CD4-positive, alpha-beta memory T cell (primary cell): Measurements from ENCODE around the gene ZNF689. TPM values are rescaled to one million over a fixed set of nuclear protein-coding genes. Genes with fewer than 3 reads are reported as not detected.
A peak's percentile ranks its signal among the peaks of the same experiment; 100 is the strongest.

ENCODE experiments used
- CTCF ChIA-PET: fragments of 350-600 bp; sonication (Branson Sonifier 250); formaldehyde crosslinking; loops from one replicate; lab custom pipeline; 2021; ENCODE audit warnings: inconsistent platforms; ENCODE audit not compliant: partially characterized antibody; lab: Charles Lee
- POLR2A ChIA-PET: fragments of 350-600 bp; sonication (Branson Sonifier 250); formaldehyde crosslinking; loops from one replicate; lab custom pipeline; 2021; ENCODE audit not compliant: partially characterized antibody; lab: Charles Lee
- DNase-seq, 5 donors: peaks; one replicate each; pipeline versions ENCODE4 v3.0.0 to v3.0.0-alpha.2; 2020 to 2022; ENCODE audit warnings: mixed read lengths in 1 of 5
- H3K27ac ChIP-seq: one replicate; pipeline ENCODE4 v1.7.0; 2013; ENCODE audit warnings: low read depth, low read length
- H3K27me3 ChIP-seq: 2 replicates; pipeline ENCODE4 v1.7.0; 2013; ENCODE audit warnings: mild to moderate bottlenecking, low read length, moderate library complexity; ENCODE audit not compliant: insufficient read depth
- H3K36me3 ChIP-seq: 2 replicates; pipeline ENCODE4 v1.7.0; 2013; ENCODE audit warnings: mild to moderate bottlenecking, low read length, moderate library complexity; ENCODE audit not compliant: insufficient read depth
- H3K4me1 ChIP-seq: 2 replicates; pipeline ENCODE4 v1.7.0; 2013; ENCODE audit warnings: mild to moderate bottlenecking, low read length, moderate library complexity; ENCODE audit not compliant: insufficient read depth
- H3K4me3 ChIP-seq, 2 donors: one replicate each; pipeline ENCODE4 v1.7.0; 2013; ENCODE audit warnings: low read length in 2 of 2, mild to moderate bottlenecking in 1 of 2
- H3K9me3 ChIP-seq, 2 donors: one replicate each; pipeline ENCODE4 v1.7.0; 2013; ENCODE audit warnings: low read length in 2 of 2, control low read depth in 1 of 2; ENCODE audit not compliant: control insufficient read depth in 1 of 2
- H3K27ac Mint-ChIP-seq, 7 donors: one replicate each; pipeline ENCODE4 v1.8.0; 2020 to 2021; ENCODE audit warnings: mixed read lengths in 7 of 7, mild to moderate bottlenecking in 6 of 7, inconsistent platforms in 3 of 7, moderate library complexity in 3 of 7
- H3K27me3 Mint-ChIP-seq, 2 donors: one replicate each; pipeline ENCODE4 v1.8.0; 2020 to 2021; ENCODE audit warnings: mixed read lengths in 2 of 2
- H3K36me3 Mint-ChIP-seq, 2 donors: one replicate each; pipeline ENCODE4 v1.8.0; 2020 to 2021; ENCODE audit warnings: mixed read lengths in 2 of 2, inconsistent platforms in 1 of 2, mild to moderate bottlenecking in 1 of 2
- H3K4me1 Mint-ChIP-seq, 4 donors: one replicate each; pipeline ENCODE4 v1.8.0; 2020 to 2021; ENCODE audit warnings: mixed read lengths in 4 of 4, mild to moderate bottlenecking in 1 of 4
- H3K4me3 Mint-ChIP-seq, 8 donors: one replicate each; pipeline ENCODE4 v1.8.0; 2020 to 2021; ENCODE audit warnings: mixed read lengths in 8 of 8, mild to moderate bottlenecking in 7 of 8, moderate library complexity in 6 of 8, inconsistent platforms in 3 of 8
- H3K9me3 Mint-ChIP-seq, 8 donors: one replicate each; pipeline ENCODE4 v1.8.0; 2020 to 2021; ENCODE audit warnings: mixed read lengths in 8 of 8, mild to moderate bottlenecking in 5 of 8, inconsistent platforms in 3 of 8, moderate library complexity in 1 of 8
- intact Hi-C: fragments of 100-400 bp; cut with micrococcal nuclease; formaldehyde crosslinking; loops from one replicate; pipeline ENCODE4 v1.15.1; 2023
- polyA plus RNA-seq, 2 donors: library from polyadenylated mRNA; unstranded; fragments of 300-500 nt; fragmentation: Illumina TruSeq; gene quantifications; one replicate each; pipeline ENCODE4 v1.2.3, GENCODE V29; 2021
- total RNA-seq, 2 experiments: library from RNA; stranded (reverse); gene quantifications; one replicate each; pipeline ENCODE4 v1.2.3, GENCODE V29; 2021

The ZNF689 gene
- total and polyA plus RNA-seq, 4 experiments from 2014 or later: 11.9 to 14.5 (median 13.3) TPM

GRCh38 chr16:30623536-30624283 is 13.5 kb upstream of the ZNF689 start:
- Histone ChIP-seq H3K4me3 (no peak overlapping the region), H3K9me3 (no peaks in the 10 kb centered on the region), H3K27me3 (no peaks in the 10 kb centered on the region), H3K36me3 (no peaks in the 10 kb centered on the region), H3K4me1 (peaks cover 4% of the 10 kb centered on the region), H3K27ac (no peak overlapping the region)
- no peak overlapping the region for H3K27ac Mint-ChIP-seq
- peaks cover 0 to 2% (median 0%) of the 10 kb centered on the region in 8 donors for H3K9me3 Mint-ChIP-seq
- peaks cover 2 to 7% (median 3%) of the 10 kb centered on the region in 4 donors for H3K4me1 Mint-ChIP-seq
- no peak for DNase-seq
- peaks cover 0 to 5% of the 10 kb centered on the region in 2 donors for H3K27me3 Mint-ChIP-seq
- ChIA-PET CTCF (no interaction called here), POLR2A (no interaction called here)
- intact Hi-C loops: no loop called here
- no peaks in the 10 kb centered on the region for H3K36me3 Mint-ChIP-seq
- H3K4me3 Mint-ChIP-seq: no peak overlapping the region

GRCh38 chr16:30622455-30623032 is 12.4 kb upstream of the ZNF689 start:
- no peaks in the 10 kb centered on the region for H3K27me3 ChIP-seq
- no peak overlapping the region for H3K4me3 Mint-ChIP-seq
- H3K4me1 ChIP-seq: no peaks in the 10 kb centered on the region
- no peak for DNase-seq
- no peaks in the 10 kb centered on the region for H3K36me3 Mint-ChIP-seq
- no peaks in the 10 kb centered on the region for H3K4me1 Mint-ChIP-seq
- no peaks in the 10 kb centered on the region for H3K9me3 ChIP-seq
- peak overlapping the region in 2 of 7 donors; percentile 46 to 53 for H3K27ac Mint-ChIP-seq
- H3K4me3 ChIP-seq: no peak overlapping the region
- peaks cover 0 to 2% (median 0%) of the 10 kb centered on the region in 8 donors for H3K9me3 Mint-ChIP-seq
- H3K27ac ChIP-seq: no peak overlapping the region
- intact Hi-C loops: no loop called here
- POLR2A ChIA-PET: no interaction called here
- no peaks in the 10 kb centered on the region for H3K36me3 ChIP-seq
- CTCF ChIA-PET: interaction anchor here (1.1 kb wide), 2 partner anchors 10 to 11 kb away, joined by 3 read pairs; no protein-coding TSS in a partner anchor
- H3K27me3 Mint-ChIP-seq: peaks cover under 1 to 5% of the 10 kb centered on the region in 2 donors

GRCh38 chr16:30621765-30622164 is 11.6 kb upstream of the ZNF689 start:
- Histone ChIP-seq H3K27me3 (no peaks in the 10 kb centered on the region), H3K27ac (no peak overlapping the region), H3K4me1 (no peaks in the 10 kb centered on the region), H3K4me3 (no peak overlapping the region), H3K36me3 (no peaks in the 10 kb centered on the region), H3K9me3 (no peaks in the 10 kb centered on the region)
- Mint-ChIP-seq H3K4me1 (no peaks in the 10 kb centered on the region), H3K27me3 (peaks cover 3 to 5% of the 10 kb centered on the region in 2 donors), H3K9me3 (peaks cover 0 to 2% (median 0%) of the 10 kb centered on the region in 8 donors), H3K27ac (no peak overlapping the region), H3K4me3 (no peak overlapping the region), H3K36me3 (no peaks in the 10 kb centered on the region)
- no peak for DNase-seq
- CTCF ChIA-PET: interaction anchor here (1.1 to 1.2 kb wide), 3 partner anchors 10 to 24 kb away, joined by 3 to 5 read pairs (median 3); no protein-coding TSS in a partner anchor
- POLR2A ChIA-PET: no interaction called here
- intact Hi-C loops: no loop called here

- Histone ChIP-seq H3K36me3 (no peaks in the 10 kb centered on the region), H3K4me1 (no peaks in the 10 kb centered on the region), H3K27me3 (no peaks in the 10 kb centered on the region), H3K27ac (no peak overlapping the region), H3K9me3 (no peaks in the 10 kb centered on the region), H3K4me3 (no peak overlapping the region)
- Mint-ChIP-seq H3K4me3 (no peak overlapping the region), H3K4me1 (no peaks in the 10 kb centered on the region), H3K9me3 (peaks cover 0 to 2% (median 0%) of the 10 kb centered on the region in 8 donors), H3K27ac (no peak overlapping the region), H3K36me3 (no peaks in the 10 kb centered on the region), H3K27me3 (peaks cover 5% of the 10 kb centered on the region in 2 donors)
- DNase-seq: no peak
- intact Hi-C loops: no loop called here
- CTCF ChIA-PET: interaction anchor here (1.1 to 2.6 kb wide), 3 partner anchors 9 to 33 kb away, joined by 3 to 12 read pairs (median 6); no protein-coding TSS in a partner anchor
- POLR2A ChIA-PET: interaction anchor here (1.0 to 2.1 kb wide), 2 partner anchors 9 to 10 kb away, joined by 3 to 5 read pairs; partner anchors contain the start of gene ZNF689
These were observed 10.0 kb upstream of the ZNF689 start for GRCh38 chr16:30620169-30620568.

- Histone ChIP-seq H3K4me1 (no peaks in the 10 kb centered on the region), H3K27me3 (no peaks in the 10 kb centered on the region), H3K27ac (no peak overlapping the region), H3K9me3 (no peaks in the 10 kb centered on the region), H3K36me3 (no peaks in the 10 kb centered on the region), H3K4me3 (no peak overlapping the region)
- DNase-seq: no peak
- Mint-ChIP-seq H3K4me1 (no peaks in the 10 kb centered on the region), H3K27me3 (peaks cover 5% of the 10 kb centered on the region in 2 donors), H3K27ac (no peak overlapping the region), H3K4me3 (no peak overlapping the region), H3K9me3 (no peaks in the 10 kb centered on the region), H3K36me3 (no peaks in the 10 kb centered on the region)
- ChIA-PET CTCF (interaction anchor here (1.1 to 2.6 kb wide), 2 partner anchors 9 to 22 kb away, joined by 6 to 12 read pairs; no protein-coding TSS in a partner anchor), POLR2A (interaction anchor here (1.0 to 2.1 kb wide), 2 partner anchors 9 to 10 kb away, joined by 3 to 5 read pairs; partner anchors contain the start of gene ZNF689)
- intact Hi-C loops: no loop called here
These were observed 9.4 kb upstream of the ZNF689 start for GRCh38 chr16:30619638-30620037.

GRCh38 chr16:30619202-30619601 is 9.0 kb upstream of the ZNF689 start:
- Mint-ChIP-seq H3K9me3 (no peaks in the 10 kb centered on the region), H3K4me3 (no peak overlapping the region), H3K36me3 (no peaks in the 10 kb centered on the region), H3K27ac (no peak overlapping the region), H3K27me3 (peaks cover 5% of the 10 kb centered on the region in 2 donors), H3K4me1 (no peaks in the 10 kb centered on the region)
- H3K9me3 ChIP-seq: no peaks in the 10 kb centered on the region
- H3K36me3 ChIP-seq: no peaks in the 10 kb centered on the region
- no peak overlapping the region for H3K27ac ChIP-seq
- no peaks in the 10 kb centered on the region for H3K4me1 ChIP-seq
- intact Hi-C loops: no loop called here
- ChIA-PET CTCF (interaction anchor here (1.1 to 2.6 kb wide), 2 partner anchors 10 to 22 kb away, joined by 6 to 12 read pairs; no protein-coding TSS in a partner anchor), POLR2A (interaction anchor here (1.0 to 2.1 kb wide), 2 partner anchors 9 to 10 kb away, joined by 3 to 5 read pairs; partner anchors contain the start of gene ZNF689)
- H3K4me3 ChIP-seq: no peak overlapping the region
- no peak for DNase-seq
- H3K27me3 ChIP-seq: no peaks in the 10 kb centered on the region
